SJCRH30 (cell line): Measurements from ENCODE around the gene SDCCAG8. TPM values are rescaled to one million over a fixed set of nuclear protein-coding genes. Genes with fewer than 3 reads are reported as not detected.
A peak's percentile ranks its signal among the peaks of the same experiment; 100 is the strongest.

Experiments
- DNase-seq, 2 experiments: peaks; one replicate each; pipeline ENCODE4 v3.0.0-alpha.2; 2015 to 2020
- H3K27ac ChIP-seq: fragments of 250-450 bp; sonication (Bioruptor Pico); 2 replicates; pipeline ENCODE4 v1.5.1; 2020; ENCODE audit warnings: mild to moderate bottlenecking, moderate library complexity
- H3K27me3 ChIP-seq: fragments of 250-450 bp; sonication (Bioruptor Pico); 2 replicates; pipeline ENCODE4 v1.5.1; 2020; ENCODE audit warnings: mild to moderate bottlenecking, moderate library complexity
- H3K36me3 ChIP-seq: fragments of 250-450 bp; sonication (Bioruptor Pico); 2 replicates; pipeline ENCODE4 v1.5.1; 2020; ENCODE audit warnings: mild to moderate bottlenecking, moderate library complexity
- H3K4me1 ChIP-seq: fragments of 250-450 bp; sonication (Bioruptor Pico); 2 replicates; pipeline ENCODE4 v1.5.1; 2020; ENCODE audit warnings: mild to moderate bottlenecking, moderate library complexity
- H3K4me3 ChIP-seq: fragments of 250-450 bp; sonication (Bioruptor Pico); 2 replicates; pipeline ENCODE4 v1.5.1; 2020; ENCODE audit warnings: mild to moderate bottlenecking, moderate library complexity
- H3K9me3 ChIP-seq: fragments of 250-450 bp; sonication (Bioruptor Pico); replicated peaks from 2 replicates; pipeline ENCODE4 v1.5.1; 2020; ENCODE audit warnings: mild to moderate bottlenecking, moderate library complexity
- total RNA-seq: library from RNA; depleted of rRNA; stranded (reverse); fragments of >200 nt; shearing (Covaris generic); gene quantifications from 2 replicates; pipeline ENCODE4 v1.2.3, GENCODE V29; 2014

Gene SDCCAG8
- total RNA-seq, 1 experiment from 2014 or later: 13.6 TPM

DNA sequence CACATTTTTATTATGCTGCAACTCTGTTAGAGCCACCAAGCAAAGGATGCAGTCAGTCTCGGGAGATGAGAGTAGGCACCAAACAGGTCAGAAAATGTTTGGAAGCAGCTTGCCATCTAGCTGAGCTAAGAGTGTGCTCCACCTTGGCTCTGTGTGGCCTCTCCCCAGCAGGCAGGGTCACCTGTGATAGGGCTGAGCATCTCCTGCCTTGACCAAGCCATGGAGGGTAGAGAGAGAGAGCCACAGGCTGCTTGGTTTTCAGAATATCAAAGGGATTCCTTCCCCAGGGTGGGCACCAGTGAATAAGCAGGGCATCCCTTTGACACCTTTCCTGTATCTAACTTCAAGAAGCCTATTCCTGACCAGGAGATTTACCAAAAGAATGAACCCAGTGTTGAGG is 135.5 kb downstream of the SDCCAG8 start:
- peaks cover 21% of the 10 kb centered on the region for H3K4me1 ChIP-seq
- no peak overlapping the region for H3K4me3 ChIP-seq
- H3K27me3 ChIP-seq: no peaks in the 10 kb centered on the region
- no peaks in the 10 kb centered on the region for H3K36me3 ChIP-seq
- no peak overlapping the region for H3K27ac ChIP-seq
- H3K9me3 ChIP-seq: no peaks in the 10 kb centered on the region
- no peak for DNase-seq

- Histone ChIP-seq H3K27me3 (no peaks in the 10 kb centered on the region), H3K4me1 (peaks cover 21% of the 10 kb centered on the region), H3K36me3 (no peaks in the 10 kb centered on the region), H3K9me3 (no peaks in the 10 kb centered on the region), H3K27ac (peak overlapping the region; percentile 26; the same call in 1 of the 2 replicates), H3K4me3 (no peak overlapping the region)
- peak; percentile 38 to 43 for DNase-seq
These were observed 137.3 kb downstream of the SDCCAG8 start for GRCh38 chr1:243393096-243393495.

DNA sequence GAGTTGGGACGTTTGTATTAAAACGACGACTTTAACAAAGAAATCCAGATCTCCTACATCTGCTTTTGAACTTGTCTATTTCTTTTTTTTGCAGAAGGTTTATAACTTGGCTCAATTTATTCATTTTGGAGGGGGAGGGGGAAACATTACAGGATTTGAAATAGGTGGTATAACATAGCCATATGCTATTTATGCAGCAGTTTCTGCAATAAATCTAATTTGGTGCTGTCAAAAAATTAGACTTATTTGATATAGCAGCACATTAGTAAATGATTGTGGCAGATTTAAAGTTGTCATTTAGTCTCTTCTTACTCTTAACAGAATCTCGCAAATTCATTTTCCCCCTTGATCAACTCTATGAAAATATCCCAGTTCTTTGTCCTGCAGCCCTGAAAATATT is 138.2 kb downstream of the SDCCAG8 start:
- Histone ChIP-seq H3K4me3 (no peak overlapping the region), H3K9me3 (no peaks in the 10 kb centered on the region), H3K27ac (no peak overlapping the region), H3K27me3 (no peaks in the 10 kb centered on the region), H3K36me3 (no peaks in the 10 kb centered on the region), H3K4me1 (peaks cover 21% of the 10 kb centered on the region)
- no peak for DNase-seq

- Histone ChIP-seq H3K4me3 (peak overlapping the region; percentile 39), H3K4me1 (peaks cover 21% of the 10 kb centered on the region), H3K27ac (peak overlapping the region; percentile 43), H3K36me3 (no peaks in the 10 kb centered on the region), H3K9me3 (no peaks in the 10 kb centered on the region), H3K27me3 (no peaks in the 10 kb centered on the region)
- peak in 1 of 2 experiments; percentile 47 for DNase-seq
These were observed 139.0 kb downstream of the SDCCAG8 start for GRCh38 chr1:243394601-243395464.

- Histone ChIP-seq H3K36me3 (no peaks in the 10 kb centered on the region), H3K9me3 (no peaks in the 10 kb centered on the region), H3K4me1 (peaks cover 21% of the 10 kb centered on the region), H3K27me3 (no peaks in the 10 kb centered on the region), H3K4me3 (no peak overlapping the region), H3K27ac (no peak overlapping the region)
- DNase-seq: no peak
These were observed 140.6 kb downstream of the SDCCAG8 start for GRCh38 chr1:243396424-243396823.

- Histone ChIP-seq H3K4me3 (no peak overlapping the region), H3K9me3 (no peaks in the 10 kb centered on the region), H3K27me3 (no peaks in the 10 kb centered on the region), H3K4me1 (peaks cover 21% of the 10 kb centered on the region), H3K36me3 (no peaks in the 10 kb centered on the region), H3K27ac (no peak overlapping the region)
- peak in 1 of 2 experiments; percentile 17 for DNase-seq
These were observed 141.0 kb downstream of the SDCCAG8 start for GRCh38 chr1:243396876-243397275.

GRCh38 chr1:243397613-243398321 is 141.9 kb downstream of the SDCCAG8 start:
- H3K27ac ChIP-seq: no peak overlapping the region
- no peak overlapping the region for H3K4me3 ChIP-seq
- no peak for DNase-seq
- no peaks in the 10 kb centered on the region for H3K9me3 ChIP-seq
- no peaks in the 10 kb centered on the region for H3K36me3 ChIP-seq
- peaks cover 21% of the 10 kb centered on the region for H3K4me1 ChIP-seq
- no peaks in the 10 kb centered on the region for H3K27me3 ChIP-seq

DNA sequence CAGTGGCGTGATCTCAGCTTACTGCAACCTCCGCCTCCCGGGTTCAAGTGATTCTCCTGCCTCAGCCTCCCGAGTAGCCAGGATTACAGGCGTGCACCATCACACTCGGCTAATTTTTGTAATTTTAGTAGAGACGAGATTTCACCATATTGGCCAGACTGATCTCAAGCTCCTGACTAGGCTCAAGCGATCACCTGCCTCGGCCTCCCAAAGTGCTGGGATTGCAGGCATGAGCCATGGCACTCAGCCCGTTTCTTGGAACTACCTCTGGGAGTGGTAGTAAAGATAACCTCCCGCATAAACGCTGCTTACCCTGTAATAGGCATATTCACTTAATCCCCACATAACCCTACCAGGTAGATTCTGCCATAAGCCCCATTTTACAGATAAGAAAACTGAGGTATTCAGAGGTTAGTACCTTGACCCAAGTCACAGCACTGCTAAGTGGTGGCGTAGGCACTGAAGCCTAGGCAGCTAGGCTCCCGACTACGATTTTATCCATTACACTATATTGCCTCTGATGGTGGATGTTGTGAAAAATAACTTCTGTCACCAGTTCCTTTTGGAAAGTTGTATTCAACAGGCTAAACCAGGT is 143.8 kb downstream of the SDCCAG8 start:
- H3K4me1 ChIP-seq: peaks cover 11% of the 10 kb centered on the region
- H3K36me3 ChIP-seq: no peaks in the 10 kb centered on the region
- H3K27ac ChIP-seq: no peak overlapping the region
- no peaks in the 10 kb centered on the region for H3K9me3 ChIP-seq
- no peak for DNase-seq
- H3K4me3 ChIP-seq: no peak overlapping the region
- no peaks in the 10 kb centered on the region for H3K27me3 ChIP-seq

- no peak overlapping the region for H3K4me3 ChIP-seq
- H3K4me1 ChIP-seq: no peaks in the 10 kb centered on the region
- no peak for DNase-seq
- H3K27me3 ChIP-seq: no peaks in the 10 kb centered on the region
- H3K36me3 ChIP-seq: no peaks in the 10 kb centered on the region
- no peaks in the 10 kb centered on the region for H3K9me3 ChIP-seq
- no peak overlapping the region for H3K27ac ChIP-seq
These were observed 147.0 kb downstream of the SDCCAG8 start for GRCh38 chr1:243402868-243403267.

DNA sequence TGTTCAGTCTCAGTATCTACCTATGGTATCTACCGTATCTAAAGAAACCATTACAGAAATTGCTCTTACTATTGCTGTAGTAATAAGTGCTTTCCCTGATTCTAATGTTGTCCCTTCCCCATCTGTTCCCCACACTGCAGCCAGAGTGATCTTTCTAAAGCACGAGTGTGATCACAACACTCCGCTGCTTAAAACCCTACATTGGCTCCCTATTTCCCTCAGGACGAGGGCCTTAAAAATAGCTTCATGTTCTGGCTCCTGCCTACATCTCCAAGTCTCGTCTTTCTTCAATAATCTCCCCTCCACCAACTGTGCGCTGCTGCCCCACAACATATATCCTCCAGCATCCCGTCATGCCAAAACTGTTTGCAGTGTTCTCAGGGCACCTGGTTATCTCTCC is 150.6 kb downstream of the SDCCAG8 start:
- Histone ChIP-seq H3K4me3 (no peak overlapping the region), H3K27me3 (no peaks in the 10 kb centered on the region), H3K36me3 (no peaks in the 10 kb centered on the region), H3K4me1 (no peaks in the 10 kb centered on the region), H3K9me3 (no peaks in the 10 kb centered on the region; the same call in 1 of the 2 replicates), H3K27ac (no peak overlapping the region)
- DNase-seq: no peak

DNA sequence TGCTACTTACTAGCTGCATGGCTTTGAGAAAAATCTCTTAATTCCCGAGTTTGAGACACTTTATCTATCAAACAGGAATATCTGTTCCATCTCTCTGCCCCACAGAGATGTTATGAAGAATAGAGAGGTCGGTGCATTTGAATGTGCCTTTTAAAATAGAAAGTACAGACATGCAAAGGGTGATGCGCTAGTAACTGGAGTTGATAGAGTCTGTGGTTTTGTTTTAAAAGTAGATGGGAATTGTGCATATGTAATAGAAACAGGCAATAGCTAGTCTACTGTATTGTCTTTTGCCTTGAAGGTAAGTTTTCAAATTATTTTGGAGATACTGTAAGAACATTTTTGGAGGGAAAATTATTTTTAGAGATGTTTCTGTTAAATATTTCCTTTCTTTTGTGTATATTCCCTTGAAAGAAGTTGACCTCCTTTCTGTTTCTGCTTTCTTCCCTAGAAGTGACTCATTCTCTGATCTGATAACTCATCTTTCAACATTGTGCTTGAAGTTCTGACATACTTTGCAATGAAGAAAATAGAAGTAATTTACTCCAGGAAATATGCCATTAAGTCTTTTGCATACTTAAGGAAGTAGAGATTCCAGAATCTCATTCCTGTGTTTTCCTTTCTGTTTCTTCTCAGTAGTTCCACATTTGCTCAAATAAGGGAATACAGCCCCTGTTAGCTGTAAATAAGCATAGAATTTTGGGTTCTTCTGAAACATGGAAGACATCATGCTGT is 151.6 kb downstream of the SDCCAG8 start:
- no peak for DNase-seq
- no peak overlapping the region for H3K4me3 ChIP-seq
- no peaks in the 10 kb centered on the region for H3K27me3 ChIP-seq
- H3K4me1 ChIP-seq: no peaks in the 10 kb centered on the region
- no peaks in the 10 kb centered on the region; the same call in 1 of the 2 replicates for H3K9me3 ChIP-seq
- no peaks in the 10 kb centered on the region for H3K36me3 ChIP-seq
- H3K27ac ChIP-seq: no peak overlapping the region

GRCh38 chr1:243408479-243408878 is 152.6 kb downstream of the SDCCAG8 start:
- H3K36me3 ChIP-seq: no peaks in the 10 kb centered on the region
- DNase-seq: no peak
- no peak overlapping the region for H3K4me3 ChIP-seq
- no peak overlapping the region for H3K27ac ChIP-seq
- H3K4me1 ChIP-seq: no peaks in the 10 kb centered on the region
- H3K27me3 ChIP-seq: no peaks in the 10 kb centered on the region
- H3K9me3 ChIP-seq: no peaks in the 10 kb centered on the region; the same call in 1 of the 2 replicates

DNA sequence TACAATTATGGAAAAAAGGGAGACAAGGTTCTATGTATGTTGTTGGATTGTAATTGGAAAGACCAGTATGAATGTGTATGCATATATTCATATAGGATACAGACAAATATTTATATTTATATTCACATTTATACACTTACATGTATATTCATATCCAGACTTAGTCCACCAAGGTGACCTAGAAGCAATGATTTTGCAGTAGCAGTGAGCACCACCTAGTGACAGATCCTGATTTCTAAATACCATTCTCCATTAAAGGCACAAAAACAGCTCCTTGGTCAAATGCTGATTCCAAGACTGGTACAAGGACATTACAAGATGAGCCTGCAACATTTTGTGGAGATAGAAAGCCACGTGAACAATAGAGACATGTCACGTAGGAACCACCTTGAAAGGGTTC is 153.4 kb downstream of the SDCCAG8 start:
- Histone ChIP-seq H3K27me3 (no peaks in the 10 kb centered on the region), H3K9me3 (no peaks in the 10 kb centered on the region; the same call in 1 of the 2 replicates), H3K36me3 (no peaks in the 10 kb centered on the region), H3K4me1 (no peaks in the 10 kb centered on the region), H3K4me3 (no peak overlapping the region), H3K27ac (no peak overlapping the region)
- peak in 1 of 2 experiments; percentile 16 for DNase-seq

- Histone ChIP-seq H3K4me3 (no peak overlapping the region), H3K4me1 (no peaks in the 10 kb centered on the region), H3K9me3 (no peaks in the 10 kb centered on the region; the same call in 1 of the 2 replicates), H3K27ac (no peak overlapping the region), H3K27me3 (no peaks in the 10 kb centered on the region), H3K36me3 (no peaks in the 10 kb centered on the region)
- DNase-seq: no peak
These were observed 155.6 kb downstream of the SDCCAG8 start for GRCh38 chr1:243411472-243411871.
